Measurements from ENCODE around the gene IMP3.

The IMP3 gene

DNA sequence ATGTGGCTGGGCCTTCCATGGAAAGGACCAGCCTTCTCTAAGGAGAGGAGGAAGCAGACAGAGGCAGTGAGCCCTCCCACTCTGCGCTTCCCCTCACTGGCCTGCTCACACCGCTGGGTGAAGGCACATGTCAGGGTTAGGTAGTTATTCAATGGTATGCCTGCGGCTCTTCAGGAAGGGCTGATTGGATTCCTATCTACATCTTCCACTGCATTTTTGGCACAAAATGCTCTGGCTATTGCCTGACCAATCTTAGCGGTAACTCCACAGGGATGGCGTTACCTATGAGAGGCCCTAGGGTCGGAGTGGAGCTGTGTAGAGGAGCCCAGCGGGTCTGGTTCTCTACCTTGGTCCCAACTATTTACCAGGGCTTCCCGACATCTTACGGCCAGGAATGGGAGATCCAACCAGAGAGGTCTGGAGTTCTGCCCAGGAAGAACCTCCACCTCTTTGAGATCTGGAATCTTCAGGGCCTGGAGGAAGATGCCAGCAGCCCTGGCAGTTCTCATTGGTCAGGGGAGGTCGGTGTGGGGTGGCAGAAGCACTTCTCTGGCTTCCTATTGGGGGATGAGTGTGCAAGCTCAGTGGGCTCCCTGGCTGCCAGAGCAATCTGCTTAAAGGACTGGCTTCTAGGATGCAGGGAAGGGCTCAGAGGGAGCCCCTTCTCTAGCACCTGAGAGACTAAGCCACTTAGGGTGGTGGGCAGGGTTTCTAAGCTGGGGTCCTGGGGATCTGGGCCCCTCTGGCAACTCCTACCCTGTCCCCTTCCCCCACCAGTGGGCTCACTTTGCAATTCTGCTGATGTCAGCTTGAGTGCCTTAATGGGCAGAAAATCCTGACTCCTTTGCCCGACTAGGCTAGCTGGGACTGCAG, 31.9 kb upstream of the IMP3 start:
- no peak for DNase-seq (ENCODE audit: low read depth)
- no peak overlapping the region for H3K4me3 ChIP-seq (ENCODE audit: low read length)
- TF ChIP-seq, protein P1, sequence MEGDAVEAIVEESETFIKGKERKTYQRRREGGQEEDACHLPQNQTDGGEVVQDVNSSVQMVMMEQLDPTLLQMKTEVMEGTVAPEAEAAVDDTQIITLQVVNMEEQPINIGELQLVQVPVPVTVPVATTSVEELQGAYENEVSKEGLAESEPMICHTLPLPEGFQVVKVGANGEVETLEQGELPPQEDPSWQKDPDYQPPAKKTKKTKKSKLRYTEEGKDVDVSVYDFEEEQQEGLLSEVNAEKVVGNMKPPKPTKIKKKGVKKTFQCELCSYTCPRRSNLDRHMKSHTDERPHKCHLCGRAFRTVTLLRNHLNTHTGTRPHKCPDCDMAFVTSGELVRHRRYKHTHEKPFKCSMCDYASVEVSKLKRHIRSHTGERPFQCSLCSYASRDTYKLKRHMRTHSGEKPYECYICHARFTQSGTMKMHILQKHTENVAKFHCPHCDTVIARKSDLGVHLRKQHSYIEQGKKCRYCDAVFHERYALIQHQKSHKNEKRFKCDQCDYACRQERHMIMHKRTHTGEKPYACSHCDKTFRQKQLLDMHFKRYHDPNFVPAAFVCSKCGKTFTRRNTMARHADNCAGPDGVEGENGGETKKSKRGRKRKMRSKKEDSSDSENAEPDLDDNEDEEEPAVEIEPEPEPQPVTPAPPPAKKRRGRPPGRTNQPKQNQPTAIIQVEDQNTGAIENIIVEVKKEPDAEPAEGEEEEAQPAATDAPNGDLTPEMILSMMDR (IDR thresholded peaks at IDR 0.05; ENCODE audit: insufficient read depth, low read depth, low read length, missing control alignments): no peak

DNA sequence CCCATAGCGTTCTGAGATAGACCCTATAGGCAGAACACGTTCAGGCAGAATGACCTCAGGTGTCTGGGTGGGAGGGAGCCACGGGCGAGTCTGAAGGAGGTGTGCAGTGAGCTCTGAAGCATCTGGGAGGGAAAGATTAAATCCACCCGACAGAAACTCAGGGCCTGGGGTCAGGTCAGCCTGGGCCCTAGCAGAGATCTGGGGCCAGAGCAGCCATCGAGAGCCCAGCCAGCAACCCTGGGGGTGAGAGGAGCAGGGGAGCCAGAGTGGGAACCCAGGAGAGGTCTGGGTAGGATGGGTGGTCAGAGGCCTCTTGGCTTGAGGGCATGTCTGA, 29.8 kb upstream of the IMP3 start:
- TF ChIP-seq, protein P1 (IDR thresholded peaks at IDR 0.05; ENCODE audit: insufficient read depth, low read depth, low read length, missing control alignments): no peak

DNA sequence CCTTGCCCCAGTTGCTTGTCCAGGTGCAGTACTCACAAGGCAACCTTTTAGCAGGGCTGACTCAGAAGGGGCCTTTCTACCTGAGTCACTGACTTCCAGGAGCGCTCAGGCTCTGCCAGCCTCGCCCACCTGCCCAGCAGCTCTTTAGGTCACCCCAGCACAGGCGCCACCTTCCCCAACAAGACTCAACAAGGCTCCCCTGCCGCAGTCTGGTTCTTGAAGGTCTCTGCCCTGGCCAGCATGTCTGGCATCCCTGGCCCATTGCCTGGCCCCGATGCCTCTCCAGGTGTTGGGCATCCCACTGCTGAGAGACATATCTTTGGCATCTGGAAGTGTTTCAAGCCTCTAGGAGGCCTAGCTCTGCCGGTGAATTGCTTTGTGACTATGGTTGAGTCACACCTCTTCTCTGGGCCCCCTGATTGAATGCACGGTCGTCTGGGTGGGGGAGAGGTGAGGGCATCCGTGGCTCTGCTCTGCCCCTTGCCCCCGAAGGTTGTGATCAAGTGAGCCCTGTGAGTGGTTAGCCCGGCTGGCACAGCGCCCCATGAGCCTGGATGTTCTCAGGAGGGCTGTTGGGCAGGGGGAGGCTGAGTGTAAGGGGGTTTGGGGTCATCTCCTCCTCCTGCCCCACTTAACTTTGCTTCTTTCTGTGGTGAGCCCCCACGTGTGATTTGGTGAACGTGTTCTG, 29.3 kb upstream of the IMP3 start:
- peak; percentile 99 for DNase-seq (ENCODE audit: low read depth)
- TF ChIP-seq, protein P1 (IDR thresholded peaks at IDR 0.05; ENCODE audit: insufficient read depth, low read depth, low read length, missing control alignments): peak; percentile 0
- no peak overlapping the region for H3K4me3 ChIP-seq (ENCODE audit: low read length)

More for the DNA sequence above, 29.8 kb upstream of the IMP3 start:
- no peak for DNase-seq (ENCODE audit: low read depth)
- no peak overlapping the region for H3K4me3 ChIP-seq (ENCODE audit: low read length)

DNA sequence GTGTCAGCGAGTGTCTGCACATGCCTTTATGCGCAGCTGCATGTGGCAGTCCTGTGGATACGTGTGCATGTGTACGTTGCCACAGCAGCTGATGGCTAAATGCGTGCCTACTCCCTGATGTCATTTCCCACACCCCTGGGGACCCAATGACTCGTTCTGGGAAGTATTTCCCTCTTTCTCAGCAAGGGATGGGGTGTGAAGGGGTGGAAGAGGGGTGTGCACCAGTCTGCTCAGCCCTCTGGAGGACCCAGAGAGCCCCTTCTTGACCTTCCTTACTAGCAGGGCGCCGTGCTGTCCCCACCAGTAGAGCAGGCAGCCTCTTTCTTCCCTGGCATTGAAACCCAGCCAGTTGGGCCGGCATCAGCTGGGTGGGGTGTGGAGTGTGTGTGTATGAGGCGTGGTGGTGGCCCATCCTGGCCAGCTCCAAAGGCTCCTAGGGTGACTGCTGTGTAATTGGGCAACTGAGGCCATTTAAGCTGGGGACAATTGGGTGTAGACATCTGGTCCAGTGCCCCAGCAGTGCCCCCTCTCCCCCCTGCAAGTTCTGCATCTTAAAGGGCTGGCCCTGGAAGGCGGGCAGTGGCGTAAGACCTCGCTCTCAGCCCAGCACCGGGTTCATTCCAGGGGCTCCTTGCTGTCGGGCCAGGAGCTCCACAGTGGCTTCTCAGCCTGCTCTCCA, 26.9 kb upstream of the IMP3 start:
- DNase-seq (ENCODE audit: low read depth): peak; percentile 100
- TF ChIP-seq, protein P1 (IDR thresholded peaks at IDR 0.05; ENCODE audit: insufficient read depth, low read depth, low read length, missing control alignments): no peak
- H3K4me3 ChIP-seq (ENCODE audit: low read length): no peak overlapping the region

DNA sequence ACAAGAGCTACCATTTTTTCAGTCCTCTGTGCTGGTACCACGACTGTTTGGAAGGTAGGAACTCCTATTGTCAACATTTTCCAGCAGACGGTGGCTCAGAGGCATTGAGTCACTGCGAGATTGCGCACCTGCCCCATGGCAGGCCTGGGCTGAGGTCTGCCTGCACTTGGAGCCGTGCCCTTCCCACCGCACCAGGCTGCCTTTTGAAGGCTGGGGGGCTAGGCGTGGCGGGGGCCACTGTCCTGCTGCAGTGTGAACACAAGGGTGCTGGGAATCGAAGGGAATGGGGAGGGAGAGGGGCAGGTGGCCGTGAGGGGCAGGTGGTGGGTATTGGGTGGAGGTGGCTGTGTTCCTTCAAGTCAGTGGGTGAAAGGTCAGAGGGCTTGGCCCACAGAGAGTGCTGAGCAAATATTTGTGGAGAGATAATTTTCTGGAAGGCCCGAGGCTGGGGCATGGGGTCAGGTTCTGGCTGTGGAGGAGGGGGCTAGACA, 24.0 kb upstream of the IMP3 start:
- DNase-seq (ENCODE audit: low read depth): peak; percentile 84

DNA sequence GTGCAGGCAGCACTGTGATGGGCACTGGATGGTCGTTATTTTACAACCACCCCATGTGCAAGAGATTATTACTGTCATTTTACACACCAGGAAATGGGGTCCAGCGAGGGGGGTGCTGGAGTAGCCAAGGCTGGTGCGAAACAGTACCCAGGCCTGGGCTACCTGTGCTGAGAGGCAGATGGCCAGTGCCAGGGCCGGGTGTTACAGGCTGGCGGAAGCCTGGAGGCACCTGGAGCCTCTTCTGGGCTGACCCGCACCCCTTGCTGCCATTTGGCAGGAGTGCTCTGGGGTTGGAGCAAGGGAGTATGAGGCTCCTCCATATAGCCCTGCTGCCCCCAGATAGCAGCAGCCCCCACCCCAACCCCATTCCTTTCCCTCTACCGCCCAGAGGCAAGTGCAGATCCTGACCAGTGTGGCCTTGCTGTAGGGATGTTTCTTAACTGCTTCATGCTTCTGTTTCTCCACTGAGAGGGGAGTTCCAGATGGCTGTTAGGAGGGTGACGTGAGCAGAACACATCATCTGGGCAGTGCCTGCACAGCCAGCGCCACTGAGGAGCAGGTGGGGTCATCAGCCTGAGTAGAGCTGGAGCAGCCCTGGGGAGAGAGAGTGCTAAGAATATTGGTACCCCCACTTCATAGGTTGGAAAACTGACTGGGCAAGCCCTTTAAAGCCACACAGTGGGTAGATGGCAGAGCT, 22.9 kb upstream of the IMP3 start:
- no peak overlapping the region for H3K4me3 ChIP-seq (ENCODE audit: low read length)
- DNase-seq (ENCODE audit: low read depth): no peak
- TF ChIP-seq, protein P1 (IDR thresholded peaks at IDR 0.05; ENCODE audit: insufficient read depth, low read depth, low read length, missing control alignments): no peak

More for the DNA sequence above, 24.0 kb upstream of the IMP3 start:
- TF ChIP-seq, protein P1 (IDR thresholded peaks at IDR 0.05; ENCODE audit: insufficient read depth, low read depth, low read length, missing control alignments): no peak
- no peak overlapping the region for H3K4me3 ChIP-seq (ENCODE audit: low read length)

Data from epithelial cell of esophagus (primary cell).